Measurements from ENCODE around the gene PDGFB.

Gene PDGFB

GRCh38 chr22:39238966-39239505 lies 5.7 kb downstream of the PDGFB start:
- DNase-seq = no peak

GRCh38 chr22:39238561-39238960 lies 6.2 kb downstream of the PDGFB start:
- DNase-seq = no peak

- DNase-seq = no peak
Measured at GRCh38 chr22:39238101-39238466, 6.7 kb downstream of the PDGFB start.

GRCh38 chr22:39237318-39238100 lies 7.3 kb downstream of the PDGFB start:
- no peak for DNase-seq

- DNase-seq = peak; percentile 17
Measured at GRCh38 chr22:39236321-39237317, 8.2 kb downstream of the PDGFB start.

- no peak for DNase-seq
Measured at GRCh38 chr22:39234867-39235687, 9.7 kb downstream of the PDGFB start.

GRCh38 chr22:39234472-39234787 lies 10.4 kb downstream of the PDGFB start:
- no peak for DNase-seq

GRCh38 chr22:39233710-39234471 lies 10.9 kb downstream of the PDGFB start:
- no peak for DNase-seq

GRCh38 chr22:39232806-39233709 lies 11.7 kb downstream of the PDGFB start:
- DNase-seq = no peak

GRCh38 chr22:39232246-39232645 lies 12.5 kb downstream of the PDGFB start:
- DNase-seq = no peak

- no peak for DNase-seq
Measured at GRCh38 chr22:39231197-39231950, 13.4 kb downstream of the PDGFB start.

GRCh38 chr22:39230261-39231196 lies 14.3 kb downstream of the PDGFB start:
- no peak for DNase-seq

- no peak for DNase-seq
Measured at GRCh38 chr22:39229688-39230260, 15.0 kb downstream of the PDGFB start.

GRCh38 chr22:39229075-39229474 lies 15.7 kb downstream of the PDGFB start:
- no peak for DNase-seq

- DNase-seq = no peak
Measured at GRCh38 chr22:39227542-39228272, 17.1 kb downstream of the PDGFB start.

- no peak for DNase-seq
Measured at GRCh38 chr22:39226353-39226752, 18.4 kb downstream of the PDGFB start.

GRCh38 chr22:39225591-39225990 lies 19.2 kb downstream of the PDGFB start:
- DNase-seq = no peak

GRCh38 chr22:39224550-39224949 lies 20.2 kb downstream of the PDGFB start:
- no peak for DNase-seq
